Measurements from ENCODE around the gene MED15.

MED15 gene

GRCh38 chr22:20572132-20572802 lies 64.9 kb downstream of the MED15 start:
- Histone ChIP-seq H3K4me3 (ENCODE audit: low read length, poor library complexity, severe bottlenecking) (no peak overlapping the region), H3K4me2 (ENCODE audit: low read depth, low read length, poor library complexity, severe bottlenecking) (no peak overlapping the region), H4K20me1 (ENCODE audit: insufficient read depth, low read length, poor library complexity, severe bottlenecking) (peaks cover 4% of the 10 kb centered on the region), H3K79me2 (ENCODE audit: insufficient read depth, low read length) (no peaks in the 10 kb centered on the region; the same call in 1 of the 2 replicates), H3K27me3 (ENCODE audit: insufficient read depth, low read length, poor library complexity, severe bottlenecking) (no peaks in the 10 kb centered on the region), H3K4me1 (ENCODE audit: insufficient read depth, low read length, poor library complexity, severe bottlenecking) (peaks cover 27% of the 10 kb centered on the region), H2AFZ (ENCODE audit: low read length) (no peak overlapping the region), H3K9me3 (ENCODE audit: insufficient read depth, low read depth, low read length) (no peaks in the 10 kb centered on the region), H3K9me2 (replicated peaks; ENCODE audit: low read depth, low read length) (no peaks in the 10 kb centered on the region), H3K9ac (ENCODE audit: low read depth, low read length, poor library complexity, severe bottlenecking) (no peak overlapping the region), H3K36me3 (ENCODE audit: insufficient read depth, low read length) (peaks cover 79% of the 10 kb centered on the region), H3F3A (ENCODE audit: low read depth) (no peaks in the 10 kb centered on the region)
- TF ChIP-seq CTCF (conservative IDR thresholded peaks at IDR 0.05; ENCODE audit: low read length) (no peak), EZH2phosphoT487 (IDR thresholded peaks at IDR 0.05; ENCODE audit: borderline replicate concordance) (no peak)

DNA sequence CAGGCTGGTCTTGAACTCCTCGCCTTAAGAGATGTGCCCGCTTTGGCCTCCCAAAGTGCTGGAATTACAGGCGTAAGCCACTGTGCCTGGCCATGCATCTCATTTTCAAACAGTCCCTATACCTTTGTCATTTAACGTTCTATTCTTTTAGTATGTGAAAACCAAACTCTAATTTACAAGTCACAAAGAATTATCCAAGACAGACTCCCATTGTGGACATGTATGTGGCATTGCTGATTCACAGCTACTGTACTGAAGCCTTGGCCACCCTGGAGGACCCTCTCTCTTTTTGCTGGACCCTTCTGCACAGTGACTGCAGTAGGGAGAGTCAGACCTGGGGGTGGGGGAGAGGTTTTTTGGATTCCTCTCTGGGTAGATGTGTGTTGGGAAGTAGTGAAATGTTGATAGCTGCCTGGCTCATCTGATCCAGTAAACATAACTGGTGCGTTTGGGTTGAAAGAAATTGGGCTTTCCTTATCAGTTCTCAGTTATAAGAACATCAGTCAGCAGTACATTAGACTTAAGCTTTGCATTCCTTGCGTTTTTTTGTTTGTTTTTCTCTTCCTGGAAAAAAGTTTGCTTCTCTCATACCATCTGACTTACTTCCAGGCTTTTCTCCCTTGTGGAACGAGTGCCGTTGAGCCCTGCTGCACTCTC lies 65.9 kb downstream of the MED15 start:
- Histone ChIP-seq H3K27me3 (ENCODE audit: insufficient read depth, low read length, poor library complexity, severe bottlenecking) (no peaks in the 10 kb centered on the region), H4K20me1 (ENCODE audit: insufficient read depth, low read length, poor library complexity, severe bottlenecking) (peaks cover 4% of the 10 kb centered on the region), H3K9me3 (ENCODE audit: insufficient read depth, low read depth, low read length) (no peaks in the 10 kb centered on the region), H3K4me2 (ENCODE audit: low read depth, low read length, poor library complexity, severe bottlenecking) (no peak overlapping the region), H3K9ac (ENCODE audit: low read depth, low read length, poor library complexity, severe bottlenecking) (no peak overlapping the region), H3K9me2 (replicated peaks; ENCODE audit: low read depth, low read length) (no peaks in the 10 kb centered on the region), H2AFZ (ENCODE audit: low read length) (no peak overlapping the region), H3F3A (ENCODE audit: low read depth) (no peaks in the 10 kb centered on the region), H3K36me3 (ENCODE audit: insufficient read depth, low read length) (peaks cover 77% of the 10 kb centered on the region), H3K4me1 (ENCODE audit: insufficient read depth, low read length, poor library complexity, severe bottlenecking) (peaks cover 24% of the 10 kb centered on the region), H3K79me2 (ENCODE audit: insufficient read depth, low read length) (no peaks in the 10 kb centered on the region; the same call in 1 of the 2 replicates), H3K4me3 (ENCODE audit: low read length, poor library complexity, severe bottlenecking) (no peak overlapping the region)
- no peak for TF ChIP-seq CTCF (conservative IDR thresholded peaks at IDR 0.05; ENCODE audit: low read length)
- no peak for TF ChIP-seq EZH2phosphoT487 (IDR thresholded peaks at IDR 0.05; ENCODE audit: borderline replicate concordance)

DNA sequence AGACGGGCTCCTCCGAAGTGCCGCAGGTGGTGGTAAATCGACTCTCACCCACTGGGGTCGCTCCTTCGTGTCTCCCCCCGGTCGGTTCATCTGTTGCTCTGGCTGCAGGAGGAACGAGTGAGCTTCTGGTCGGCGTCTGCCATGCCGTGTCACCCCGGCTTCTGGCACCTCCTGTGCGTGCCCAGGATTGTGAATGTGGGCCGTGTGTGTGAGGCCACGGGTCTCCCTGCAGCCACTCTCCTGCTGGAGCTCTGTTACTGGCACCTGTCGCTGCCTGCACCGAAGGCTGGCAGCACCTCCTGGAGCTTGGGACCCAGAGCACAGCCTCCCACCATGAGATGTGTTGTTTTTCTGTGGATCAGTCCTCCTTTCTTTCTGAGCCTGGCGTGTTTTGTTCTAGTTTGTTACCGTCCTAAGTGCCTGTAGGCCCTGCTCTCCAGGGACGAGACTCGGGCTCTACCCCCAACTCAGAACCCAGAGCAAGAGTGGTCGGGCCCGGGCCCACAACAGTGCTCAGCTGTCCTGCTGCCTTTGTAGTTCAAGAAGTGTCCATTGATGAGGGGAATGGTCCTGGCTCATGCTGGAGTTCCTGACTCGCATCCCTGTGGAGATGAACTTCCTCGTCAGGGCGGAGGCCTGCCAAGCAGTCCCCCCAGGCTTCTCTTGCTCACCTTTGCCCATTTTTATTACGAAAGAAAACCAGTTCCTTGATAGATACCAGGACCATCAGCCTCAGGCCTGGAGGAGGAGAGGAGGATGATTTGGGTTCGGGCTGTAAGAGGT lies 66.6 kb downstream of the MED15 start:
- peaks cover 79% of the 10 kb centered on the region for H3K36me3 ChIP-seq (ENCODE audit: insufficient read depth, low read length)
- H3K79me2 ChIP-seq (ENCODE audit: insufficient read depth, low read length), result no peaks in the 10 kb centered on the region; the same call in 1 of the 2 replicates
- no peak overlapping the region for H3K4me3 ChIP-seq (ENCODE audit: low read length, poor library complexity, severe bottlenecking)
- H4K20me1 ChIP-seq (ENCODE audit: insufficient read depth, low read length, poor library complexity, severe bottlenecking), result peaks cover 4% of the 10 kb centered on the region
- no peak overlapping the region for H3K9ac ChIP-seq (ENCODE audit: low read depth, low read length, poor library complexity, severe bottlenecking)
- no peak overlapping the region for H2AFZ ChIP-seq (ENCODE audit: low read length)
- no peak for TF ChIP-seq EZH2phosphoT487 (IDR thresholded peaks at IDR 0.05; ENCODE audit: borderline replicate concordance)
- TF ChIP-seq CTCF (conservative IDR thresholded peaks at IDR 0.05; ENCODE audit: low read length), result no peak
- H3K9me2 ChIP-seq (replicated peaks; ENCODE audit: low read depth, low read length), result no peaks in the 10 kb centered on the region
- no peaks in the 10 kb centered on the region for H3K27me3 ChIP-seq (ENCODE audit: insufficient read depth, low read length, poor library complexity, severe bottlenecking)
- H3F3A ChIP-seq (ENCODE audit: low read depth), result no peaks in the 10 kb centered on the region
- peaks cover 17% of the 10 kb centered on the region for H3K4me1 ChIP-seq (ENCODE audit: insufficient read depth, low read length, poor library complexity, severe bottlenecking)
- H3K4me2 ChIP-seq (ENCODE audit: low read depth, low read length, poor library complexity, severe bottlenecking), result no peak overlapping the region
- H3K9me3 ChIP-seq (ENCODE audit: insufficient read depth, low read depth, low read length), result no peaks in the 10 kb centered on the region
